ENCODE results near the gene TP53I3.
A peak's percentile ranks its signal among the peaks of the same experiment; 100 is the strongest.
"Not testable (repeated sequence)": the region's sequence is repeated elsewhere in the genome, so short reads cannot be mapped to it uniquely, and the experiment has no call there.

The TP53I3 gene, protein sequence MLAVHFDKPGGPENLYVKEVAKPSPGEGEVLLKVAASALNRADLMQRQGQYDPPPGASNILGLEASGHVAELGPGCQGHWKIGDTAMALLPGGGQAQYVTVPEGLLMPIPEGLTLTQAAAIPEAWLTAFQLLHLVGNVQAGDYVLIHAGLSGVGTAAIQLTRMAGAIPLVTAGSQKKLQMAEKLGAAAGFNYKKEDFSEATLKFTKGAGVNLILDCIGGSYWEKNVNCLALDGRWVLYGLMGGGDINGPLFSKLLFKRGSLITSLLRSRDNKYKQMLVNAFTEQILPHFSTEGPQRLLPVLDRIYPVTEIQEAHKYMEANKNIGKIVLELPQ

DNA sequence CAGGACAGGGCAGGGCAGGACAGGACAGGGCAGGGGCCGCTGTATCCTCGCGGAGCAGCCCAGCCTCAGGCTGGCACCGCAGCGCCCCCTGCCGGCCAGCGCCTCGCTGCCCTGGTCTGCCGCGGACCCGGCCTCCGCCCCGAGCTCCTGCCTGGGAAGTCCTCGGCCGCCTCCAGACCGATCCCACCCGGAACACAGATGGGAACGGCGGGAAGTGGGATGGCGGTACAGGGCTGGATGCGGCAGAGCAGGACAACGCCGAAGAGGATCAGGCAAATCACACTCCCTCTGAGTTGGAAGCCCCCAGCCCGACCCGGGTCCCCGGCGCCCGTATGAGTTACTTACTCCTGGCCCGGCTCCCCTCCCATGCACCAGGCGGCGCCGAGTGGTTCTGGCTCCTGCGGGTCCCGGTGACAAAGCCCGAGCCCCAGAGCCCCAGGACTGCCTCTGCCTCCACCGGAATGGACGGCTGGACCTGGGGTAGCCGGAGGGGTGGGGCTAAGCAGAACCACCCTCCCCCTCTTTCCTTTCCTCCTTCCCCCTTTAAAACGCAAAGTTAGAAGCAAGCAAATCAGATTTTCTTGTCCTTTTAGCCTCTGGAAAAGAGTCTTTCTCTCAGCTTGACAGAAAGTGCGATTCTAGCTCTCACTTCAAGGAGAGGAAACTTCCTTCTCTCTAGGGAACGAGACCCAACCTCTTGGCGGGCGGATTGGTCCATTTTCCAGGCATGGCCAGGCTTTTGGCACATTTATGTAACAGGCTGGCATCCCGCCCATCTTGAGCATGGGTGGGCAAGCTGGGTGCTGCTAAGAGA is at the start of gene TP53I3:
TSS of gene TP53I3 (minus strand) at position 449 of the 814 bp plus-strand sequence. CDS start 508 bp downstream, outside the sequence.
- DNase-seq (ENCODE audit: low read depth in 1 of 2, low spot score in 1 of 2), result peak; percentile 69 to 76

DNA sequence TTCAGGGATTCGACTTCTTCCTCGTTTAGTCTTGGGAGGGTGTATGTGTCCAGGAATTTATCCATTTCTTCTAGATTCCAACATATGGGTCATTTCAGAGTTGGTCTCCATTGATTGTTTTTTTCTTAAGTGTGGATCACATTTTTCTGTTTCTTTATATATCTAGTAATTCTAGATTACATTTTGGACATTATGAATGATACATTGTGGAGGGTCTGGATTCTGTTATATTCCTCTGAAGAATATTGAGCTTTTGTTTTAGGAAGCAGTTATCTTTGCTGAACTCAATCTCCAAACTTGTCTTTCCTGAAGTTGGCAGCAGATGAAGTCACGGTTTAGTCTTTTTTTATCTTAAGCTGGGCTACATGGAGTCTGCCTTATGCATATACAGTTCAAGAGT is 47.9 kb upstream of the TP53I3 start:
- no peak for DNase-seq (ENCODE audit: low read depth in 1 of 2, low spot score in 1 of 2)

DNA sequence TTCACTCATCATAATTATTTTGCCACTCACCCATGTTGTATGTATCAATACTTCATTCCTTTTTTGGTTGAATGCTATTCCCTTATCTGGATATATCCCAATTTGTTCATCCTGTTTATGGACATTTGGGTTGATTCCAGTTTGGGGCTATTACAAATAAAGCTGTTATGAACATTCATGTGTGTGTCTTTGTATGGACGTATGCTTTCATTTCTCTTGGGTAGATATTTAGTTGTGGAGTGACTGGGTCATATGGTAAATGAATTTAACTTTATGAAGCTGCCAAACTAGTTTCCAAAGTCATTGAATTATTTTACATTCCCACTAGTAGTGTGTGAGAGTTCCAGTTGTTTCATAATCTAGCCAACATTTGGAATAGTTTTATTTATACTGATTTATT is 41.3 kb upstream of the TP53I3 start:
- no peak for DNase-seq (ENCODE audit: low read depth in 1 of 2, low spot score in 1 of 2)

DNA sequence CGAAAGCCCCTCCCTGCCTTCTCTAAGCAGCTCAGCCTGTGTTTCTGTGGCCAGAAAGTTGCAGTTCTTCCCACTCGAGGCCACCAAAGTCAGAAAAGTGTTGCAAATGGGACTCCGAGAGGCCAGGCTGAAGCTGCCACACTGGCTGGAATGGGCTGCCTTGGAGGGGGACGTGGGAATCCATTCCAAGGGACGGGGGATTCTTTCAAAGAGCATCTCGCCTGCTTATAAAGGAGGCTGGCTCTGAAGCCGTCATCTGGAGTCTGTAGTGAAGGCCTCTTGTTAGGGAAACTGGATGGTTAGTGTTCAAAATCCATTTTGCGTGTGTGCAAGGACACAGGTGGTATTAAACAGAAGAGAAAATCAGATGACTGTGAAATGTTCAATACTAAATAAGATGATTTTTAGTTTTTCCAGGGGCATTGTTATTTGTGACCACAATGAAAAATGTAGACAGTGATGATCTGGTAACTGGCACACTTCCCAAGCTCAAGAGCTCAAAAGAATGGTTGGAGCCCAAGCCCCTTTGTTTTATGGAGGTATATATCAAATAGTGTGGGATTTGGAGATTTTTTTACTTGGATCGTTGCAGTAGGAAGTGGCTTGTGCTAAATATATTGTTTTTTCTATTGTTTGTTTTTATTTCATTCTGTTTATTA is 39.4 kb upstream of the TP53I3 start:
- DNase-seq (ENCODE audit: low read depth in 1 of 2, low spot score in 1 of 2), result no peak

DNA sequence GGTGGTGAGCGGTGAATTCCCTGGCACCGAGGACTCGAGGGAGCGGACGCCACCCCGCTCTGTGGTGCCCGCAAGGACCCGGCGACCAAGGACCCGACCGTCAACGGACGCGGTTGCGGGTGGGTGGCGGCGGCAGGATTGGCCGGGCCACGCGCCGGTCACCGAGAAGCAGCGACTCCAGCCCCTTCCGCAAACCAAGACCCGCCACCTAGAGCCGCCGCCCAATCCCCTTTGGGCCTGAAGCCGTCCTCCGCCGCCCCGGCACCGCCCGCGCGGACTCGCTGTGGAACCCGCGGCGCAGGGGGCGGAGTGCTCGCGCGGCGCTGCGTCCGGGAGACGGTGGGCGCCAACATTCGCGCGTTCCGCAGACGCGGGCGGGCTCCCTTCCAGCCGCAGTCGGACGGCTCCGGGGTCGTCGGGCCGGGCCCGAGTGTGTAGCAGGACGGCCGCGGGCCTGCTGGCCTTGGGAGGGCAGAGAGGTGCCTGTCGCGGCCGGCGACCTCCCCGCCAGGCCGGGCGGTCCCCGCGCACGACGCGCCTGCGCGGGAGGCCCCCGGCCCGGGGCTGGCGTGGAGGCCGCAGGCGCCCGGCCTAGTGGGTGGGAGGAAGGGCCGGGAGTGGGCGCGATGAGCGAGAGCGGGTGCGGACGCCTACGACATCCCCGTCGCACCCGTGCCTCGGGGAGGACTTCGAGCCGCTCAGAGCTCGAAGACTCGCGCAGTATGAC is 38.7 kb upstream of the TP53I3 start, which contains the start of the genes FAM228B and PFN4:
TSS of gene FAM228B (plus strand) at position 275 of the 727 bp plus-strand sequence. CDS start 893 bp downstream, outside the sequence.
TSS of gene PFN4 (minus strand) at position 140 of the 727 bp plus-strand sequence. CDS start 799 bp downstream, outside the sequence.
- DNase-seq (ENCODE audit: low read depth in 1 of 2, low spot score in 1 of 2), result peak in 1 of 2 donors; percentile 38

DNA sequence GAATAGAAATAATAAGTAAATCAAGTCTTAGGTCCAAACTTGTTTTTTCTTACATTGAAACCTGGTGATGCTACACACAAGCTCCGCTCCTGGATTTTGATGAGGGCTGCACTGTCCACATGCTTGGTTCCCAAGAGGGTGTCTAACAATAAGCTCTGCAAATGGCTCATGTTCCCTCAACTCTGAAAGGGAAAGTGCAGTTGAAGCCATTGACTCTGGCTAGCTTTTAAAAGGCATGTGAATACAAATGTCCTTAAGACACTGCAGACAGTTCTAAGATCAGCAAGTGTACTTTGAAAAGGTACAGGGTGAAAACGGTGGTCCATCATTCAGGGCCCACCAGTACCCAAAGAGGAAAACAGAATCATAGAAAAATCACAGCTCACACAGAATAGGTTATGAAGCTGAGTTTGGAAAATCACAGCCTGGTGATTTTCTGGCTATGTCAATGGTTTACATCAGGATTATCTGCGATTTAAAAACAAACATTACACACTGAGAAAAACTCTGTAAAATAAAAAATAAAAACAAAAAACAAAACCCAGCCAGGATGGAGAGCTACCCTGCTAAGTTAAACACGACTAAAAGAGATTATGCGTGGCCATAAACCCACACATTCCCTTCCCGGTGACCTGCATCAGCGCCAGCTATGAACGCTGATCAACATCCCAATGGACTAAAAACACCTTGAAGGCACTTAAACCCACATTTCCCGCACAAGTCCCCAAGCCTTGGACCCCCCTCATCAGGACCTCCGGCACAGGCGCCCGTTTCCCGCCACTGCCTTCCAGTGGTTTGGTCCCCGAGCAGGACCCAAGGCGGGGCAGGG is 37.9 kb upstream of the TP53I3 start:
- no peak for DNase-seq (ENCODE audit: low read depth in 1 of 2, low spot score in 1 of 2)

DNA sequence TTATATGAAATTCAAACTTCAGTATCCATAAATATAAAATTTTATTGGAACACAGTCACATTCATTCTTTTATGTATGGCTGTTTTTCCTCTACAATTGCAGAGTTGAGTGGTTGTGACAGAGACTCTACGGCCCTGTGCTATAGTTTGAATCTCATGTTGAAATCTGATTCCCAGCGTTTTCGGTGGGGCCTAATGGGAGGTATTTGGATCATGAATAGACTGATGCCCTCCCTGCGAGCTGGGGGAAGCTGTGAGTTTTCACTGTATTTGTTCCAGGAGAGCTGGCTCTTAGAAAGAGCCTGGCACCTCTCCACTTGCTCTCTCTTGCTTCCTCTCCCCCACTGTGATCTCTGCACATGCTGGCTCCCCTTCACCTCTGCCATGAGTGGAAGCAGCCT is 36.8 kb upstream of the TP53I3 start:
- no peak for DNase-seq (ENCODE audit: low read depth in 1 of 2, low spot score in 1 of 2)

DNA sequence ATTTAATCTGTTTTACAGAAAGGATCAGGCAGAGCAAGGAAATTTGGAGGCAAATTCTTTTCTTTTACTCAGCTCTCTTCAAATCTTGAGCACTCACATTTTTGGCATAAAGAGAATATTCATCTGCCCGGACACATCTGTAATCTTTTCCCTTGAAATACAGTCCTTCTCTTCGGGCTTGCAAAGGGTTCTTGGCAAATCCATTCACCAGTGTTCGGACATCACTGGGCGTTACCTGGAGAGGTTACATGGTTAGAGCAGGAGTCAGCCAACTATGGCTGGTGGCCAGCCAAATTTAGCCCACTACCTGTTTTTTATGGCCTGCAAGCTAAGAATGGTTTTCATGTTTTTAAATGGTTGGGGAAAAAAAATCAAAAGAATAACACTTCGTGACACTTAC is 36.4 kb upstream of the TP53I3 start:
- no peak for DNase-seq (ENCODE audit: low read depth in 1 of 2, low spot score in 1 of 2)

DNA sequence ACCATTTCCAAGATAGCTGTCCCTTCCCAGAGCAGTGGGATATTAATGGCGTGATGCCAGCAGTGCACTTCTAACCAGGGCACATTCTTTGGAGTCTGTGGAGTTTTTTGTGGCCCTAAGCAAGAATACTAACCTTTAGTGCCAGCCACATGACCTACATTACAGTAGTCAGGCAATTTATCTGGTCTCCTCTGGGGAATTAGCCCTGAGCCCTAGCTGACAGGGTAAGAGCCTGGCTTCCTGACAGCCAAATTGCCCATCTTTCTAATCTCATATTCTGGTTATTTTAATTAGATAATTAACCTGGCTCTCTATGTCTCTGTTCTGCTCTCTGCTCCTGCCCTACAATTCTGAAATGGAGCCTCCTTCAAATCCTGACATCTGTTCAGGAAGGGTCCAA is 33.3 kb upstream of the TP53I3 start:
- DNase-seq (ENCODE audit: low read depth in 1 of 2, low spot score in 1 of 2), result no peak

DNA sequence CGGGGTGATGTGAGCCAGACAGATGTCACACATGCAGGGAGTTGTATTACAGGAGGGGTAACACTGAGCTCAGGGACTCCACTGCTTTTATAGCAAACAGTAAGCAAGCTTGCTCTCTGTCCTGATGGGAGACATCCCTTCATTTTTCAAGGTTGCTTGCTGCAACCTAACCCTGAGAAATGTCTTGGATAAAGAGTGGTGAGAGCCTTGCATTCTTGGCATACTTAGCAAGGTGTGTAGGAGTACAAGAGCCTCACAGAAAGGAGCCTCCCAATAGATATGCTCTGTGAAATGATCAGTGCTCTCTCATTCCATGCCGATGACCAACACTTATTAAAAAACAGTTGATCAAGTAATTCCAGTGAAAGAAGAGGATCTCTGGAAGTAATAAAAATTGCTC is 30.4 kb upstream of the TP53I3 start:
- no peak for DNase-seq (ENCODE audit: low read depth in 1 of 2, low spot score in 1 of 2)

DNA sequence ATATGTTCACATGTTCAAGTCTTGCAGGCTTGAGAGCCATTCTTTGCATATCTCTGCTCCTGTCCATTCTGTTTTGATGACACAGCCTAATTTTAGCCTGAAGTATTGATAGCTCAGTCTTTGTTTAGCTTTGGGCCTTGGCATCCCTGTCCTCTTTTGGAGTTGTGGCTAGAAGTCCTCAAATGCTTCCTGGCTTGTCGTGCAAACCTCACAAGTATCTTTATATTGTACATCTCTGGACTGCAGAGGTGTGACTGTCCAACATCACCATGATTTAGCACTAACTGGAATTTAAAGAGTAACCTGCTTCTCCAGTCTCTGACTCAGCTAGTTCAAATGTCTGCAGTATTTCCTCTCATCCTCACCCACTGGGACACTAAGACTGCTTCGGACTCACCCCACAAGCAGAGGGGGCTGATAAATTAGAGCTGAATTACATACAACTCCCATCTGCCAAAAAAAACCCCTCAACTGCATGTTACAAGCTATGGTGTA is 26.8 kb upstream of the TP53I3 start:
- DNase-seq (ENCODE audit: low read depth in 1 of 2, low spot score in 1 of 2), result no peak

DNA sequence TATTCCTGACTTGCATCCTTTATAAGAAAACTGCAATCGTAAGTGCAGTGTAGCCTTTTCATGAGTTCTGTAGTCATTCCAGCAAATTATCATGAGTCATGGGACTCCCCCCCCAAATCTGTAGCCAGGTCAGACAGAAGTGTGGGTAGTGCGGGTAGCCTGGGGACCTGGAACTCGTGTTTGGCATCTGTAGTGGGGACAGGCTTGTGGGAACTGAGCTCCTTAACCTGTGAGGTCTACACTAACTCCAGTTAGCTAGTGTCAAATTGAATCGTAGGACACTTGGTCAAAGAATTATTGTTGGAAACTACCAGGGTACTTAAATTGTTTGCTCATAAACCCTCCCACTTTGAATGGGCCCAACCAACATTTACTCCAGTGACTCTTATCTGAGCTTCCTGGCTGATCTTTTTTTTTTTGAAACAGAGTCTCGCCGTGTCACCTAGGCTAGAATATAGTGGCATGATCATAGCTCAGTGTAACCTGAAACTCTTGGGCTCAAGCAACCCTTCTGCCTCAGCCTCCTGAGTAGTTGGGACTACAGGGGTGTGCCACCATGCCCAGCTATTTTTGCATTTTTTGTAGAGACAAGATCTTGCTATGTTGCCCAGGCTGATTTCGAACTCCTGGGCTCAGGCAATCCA is 26.1 kb upstream of the TP53I3 start:
- DNase-seq (ENCODE audit: low read depth in 1 of 2, low spot score in 1 of 2), result no peak

DNA sequence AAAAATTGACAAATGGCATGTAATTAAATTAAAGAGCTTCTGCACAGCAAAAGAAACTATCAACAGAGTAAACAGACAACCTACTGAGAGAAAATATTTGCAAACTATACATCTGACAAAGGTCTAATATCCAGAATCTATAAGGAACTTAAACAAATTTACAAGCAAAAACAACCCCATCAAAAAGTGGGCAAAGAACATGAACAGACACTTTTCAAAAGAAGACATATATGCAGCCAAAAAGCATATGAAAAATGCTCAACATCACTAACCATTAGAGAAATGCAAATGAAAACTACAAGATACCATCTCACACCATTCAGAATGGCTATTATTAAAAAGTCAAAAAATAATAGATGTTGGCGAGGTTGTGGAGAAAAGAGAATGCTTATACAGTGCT is 24.8 kb upstream of the TP53I3 start:
- not testable (repeated sequence) for DNase-seq (ENCODE audit: low read depth in 1 of 2, low spot score in 1 of 2)

DNA sequence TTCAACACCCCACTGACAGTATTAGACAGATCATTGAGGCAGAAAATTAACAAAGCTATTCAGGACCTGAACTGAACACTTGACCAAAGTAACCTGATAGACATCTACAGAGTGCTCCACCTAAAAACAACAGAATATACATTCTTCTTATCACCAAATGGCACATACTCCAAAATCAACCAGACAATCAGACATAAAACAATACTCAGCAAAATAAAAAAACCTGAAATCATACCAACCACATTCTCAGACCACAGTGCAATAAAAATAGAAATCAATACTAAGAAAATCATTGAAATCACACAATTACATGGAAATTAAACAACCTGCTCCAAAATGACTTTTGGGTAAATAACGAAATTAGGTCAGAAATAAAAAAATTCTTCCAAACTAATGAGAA is 22.7 kb upstream of the TP53I3 start:
- no peak for DNase-seq (ENCODE audit: low read depth in 1 of 2, low spot score in 1 of 2)

DNA sequence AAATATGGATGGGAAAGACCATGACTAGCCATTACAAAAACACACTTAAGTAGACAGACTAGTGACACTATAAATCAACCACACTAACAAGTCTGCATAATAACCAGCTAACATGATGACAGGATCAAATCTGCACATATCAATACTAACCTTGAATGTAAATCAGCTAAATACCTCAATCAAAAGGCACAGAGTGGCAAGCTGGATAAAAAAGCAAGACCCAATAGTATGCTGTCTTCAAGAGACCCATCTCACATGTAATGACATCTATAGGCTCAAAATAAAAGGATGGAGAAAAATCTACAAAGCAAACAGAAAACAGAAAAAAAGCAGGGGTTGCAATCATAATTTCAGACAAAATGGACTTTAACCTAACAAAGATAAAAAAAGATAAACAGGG is 22.2 kb upstream of the TP53I3 start:
- no peak for DNase-seq (ENCODE audit: low read depth in 1 of 2, low spot score in 1 of 2)

DNA sequence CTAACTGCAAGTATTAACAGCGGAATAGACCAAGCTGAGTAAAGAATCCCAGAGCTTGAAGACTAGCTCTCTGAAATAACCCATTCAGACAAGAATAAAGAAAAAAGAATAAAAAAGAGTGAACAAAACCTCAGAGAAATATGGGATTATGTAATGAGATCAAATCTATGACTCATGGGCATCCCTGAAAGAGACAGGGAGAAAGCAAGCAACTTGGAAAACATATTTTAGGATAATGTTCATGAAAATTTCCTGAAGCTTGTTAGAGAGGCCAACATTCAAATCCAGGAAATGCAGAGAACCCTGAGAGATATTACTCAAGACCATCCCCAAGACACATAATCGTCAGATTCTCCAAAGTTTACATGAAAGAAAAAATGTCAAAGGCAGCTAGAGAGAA is 21.2 kb upstream of the TP53I3 start:
- no peak for DNase-seq (ENCODE audit: low read depth in 1 of 2, low spot score in 1 of 2)

DNA sequence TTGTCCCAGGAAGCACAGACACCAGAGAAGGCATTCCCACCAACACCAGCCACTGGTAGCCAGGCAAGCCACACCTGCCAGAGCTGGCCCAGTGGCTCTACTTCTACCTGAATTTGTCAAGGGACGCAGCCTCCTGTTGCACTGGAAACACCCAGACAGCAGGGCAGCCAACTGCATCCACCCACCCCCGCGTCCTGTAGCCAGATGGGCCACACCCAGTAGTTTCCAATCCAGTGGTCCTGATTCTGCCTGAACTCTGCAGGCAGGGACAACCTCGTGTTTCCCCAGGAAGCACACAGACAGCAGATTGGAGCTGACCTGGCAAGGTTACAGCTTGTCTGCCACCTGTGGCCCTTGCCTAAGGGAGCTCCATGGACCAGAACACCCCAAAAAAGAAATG is 20.3 kb upstream of the TP53I3 start:
- DNase-seq (ENCODE audit: low read depth in 1 of 2, low spot score in 1 of 2), result no peak

DNA sequence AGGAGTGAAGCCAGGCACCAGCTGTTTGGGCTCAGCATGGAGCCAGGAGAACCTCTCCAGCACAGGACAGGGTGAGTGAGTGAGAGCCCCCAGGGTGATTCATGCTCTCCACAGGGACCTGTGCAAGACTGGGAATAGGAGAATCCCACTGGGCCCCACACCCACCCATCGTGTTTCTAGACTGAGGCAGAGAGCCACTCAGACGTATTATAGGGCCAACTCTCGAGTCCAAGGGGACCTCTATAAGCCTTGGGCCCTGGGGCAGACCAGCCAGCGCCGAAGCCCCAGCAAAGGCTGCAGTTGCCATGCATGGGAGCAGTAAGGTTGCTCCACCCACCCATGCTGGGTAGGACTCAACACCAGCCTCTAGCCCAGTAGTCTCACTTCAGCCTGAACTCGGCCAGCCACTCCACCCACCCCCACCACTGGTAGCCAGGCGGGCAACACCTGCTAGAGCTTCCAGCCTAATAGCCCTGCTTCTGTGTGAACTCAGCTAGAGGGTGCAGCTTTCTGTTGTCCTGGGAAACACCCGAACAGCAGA is 19.5 kb upstream of the TP53I3 start:
- no peak for DNase-seq (ENCODE audit: low read depth in 1 of 2, low spot score in 1 of 2)

DNA sequence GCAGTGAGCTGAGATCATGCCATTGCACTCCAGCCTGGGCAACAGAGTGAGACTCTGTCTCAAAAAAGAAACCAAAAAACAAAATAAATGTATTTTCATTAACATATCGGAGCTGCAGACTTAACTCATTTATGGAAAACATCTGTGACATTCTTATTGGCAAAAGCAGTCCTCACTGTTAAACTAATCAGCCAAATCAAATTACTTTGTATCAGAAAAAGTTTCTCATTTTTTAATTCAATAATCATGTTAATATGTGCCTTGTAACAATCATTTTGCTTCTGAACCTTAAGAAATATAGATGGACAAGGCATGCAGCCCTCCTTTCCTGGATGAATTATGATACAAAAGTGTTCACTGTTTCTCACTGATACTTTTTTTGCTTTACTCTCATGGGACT is 18.0 kb upstream of the TP53I3 start:
- no peak for DNase-seq (ENCODE audit: low read depth in 1 of 2, low spot score in 1 of 2)

Measured in activated T-helper 1 cell treated with anti-CD3 and anti-CD28 coated beads, Interleukin-2, amount 50 U/mL, for 16 hours (primary cell).